ENCODE measurements around the gene UXS1.

UXS1 gene

GRCh38 chr2:106090916-106091618 lies 103.0 kb downstream of the UXS1 start:
- Histone ChIP-seq H3K4me3 (ENCODE audit: low read depth in 1 of 2, low read length in 2 of 2) (no peak overlapping the region), H4K20me1 (ENCODE audit: insufficient read depth, low read length) (no peaks in the 10 kb centered on the region), H3K9ac (ENCODE audit: low read depth, low read length) (no peak overlapping the region), H3K4me2 (ENCODE audit: insufficient read depth, low read length) (no peak overlapping the region), H2AFZ (ENCODE audit: low read depth, low read length) (no peak overlapping the region), H3K4me1 (ENCODE audit: insufficient read depth, low read length) (peaks cover 20% of the 10 kb centered on the region), H3K9me3 (ENCODE audit: insufficient read depth, low read length, severe bottlenecking) (no peaks in the 10 kb centered on the region), H3K36me3 (ENCODE audit: insufficient read depth, low read length) (peaks cover 33% of the 10 kb centered on the region), H3K27me3 (ENCODE audit: insufficient read depth, low read length, poor library complexity) (no peaks in the 10 kb centered on the region), H3K27ac (ENCODE audit: low read length) (no peak overlapping the region), H3K79me2 (ENCODE audit: insufficient read depth, low read length) (no peaks in the 10 kb centered on the region)
- DNase-seq (no peak), ATAC-seq (ENCODE audit: insufficient read depth, low read depth) (no peak)
- TF ChIP-seq EZH2 (IDR thresholded peaks at IDR 0.05; ENCODE audit: borderline replicate concordance, low read depth, low read length, severe bottlenecking): no peak
- no peak for TF ChIP-seq CTCF (IDR thresholded peaks at IDR 0.05; ENCODE audit: borderline replicate concordance, extremely low read depth, low read length, poor library complexity, severe bottlenecking)

- Histone ChIP-seq H2AFZ (ENCODE audit: low read depth, low read length) (no peak overlapping the region), H3K27ac (ENCODE audit: low read length) (no peak overlapping the region), H3K27me3 (ENCODE audit: insufficient read depth, low read length, poor library complexity) (no peaks in the 10 kb centered on the region), H4K20me1 (ENCODE audit: insufficient read depth, low read length) (no peaks in the 10 kb centered on the region), H3K9ac (ENCODE audit: low read depth, low read length) (no peak overlapping the region), H3K4me2 (ENCODE audit: insufficient read depth, low read length) (no peak overlapping the region), H3K79me2 (ENCODE audit: insufficient read depth, low read length) (no peaks in the 10 kb centered on the region), H3K9me3 (ENCODE audit: insufficient read depth, low read length, severe bottlenecking) (no peaks in the 10 kb centered on the region), H3K4me1 (ENCODE audit: insufficient read depth, low read length) (peaks cover 7% of the 10 kb centered on the region), H3K36me3 (ENCODE audit: insufficient read depth, low read length) (peaks cover 23% of the 10 kb centered on the region), H3K4me3 (ENCODE audit: low read depth in 1 of 2, low read length in 2 of 2) (no peak overlapping the region)
- TF ChIP-seq EZH2 (IDR thresholded peaks at IDR 0.05; ENCODE audit: borderline replicate concordance, low read depth, low read length, severe bottlenecking) (no peak), CTCF (IDR thresholded peaks at IDR 0.05; ENCODE audit: borderline replicate concordance, extremely low read depth, low read length, poor library complexity, severe bottlenecking) (no peak)
- DNase-seq: no peak
- 0 out of 3 replicates have a peak, but pooled peaks have one; percentile 3 for ATAC-seq (ENCODE audit: insufficient read depth, low read depth)
Measured at GRCh38 chr2:106089611-106090010, 104.5 kb downstream of the UXS1 start.

GRCh38 chr2:106085181-106085940 lies 108.7 kb downstream of the UXS1 start:
- no peaks in the 10 kb centered on the region for H3K36me3 ChIP-seq (ENCODE audit: insufficient read depth, low read length)
- H4K20me1 ChIP-seq (ENCODE audit: insufficient read depth, low read length): no peaks in the 10 kb centered on the region
- TF ChIP-seq CTCF (IDR thresholded peaks at IDR 0.05; ENCODE audit: borderline replicate concordance, extremely low read depth, low read length, poor library complexity, severe bottlenecking) (no peak), EZH2 (IDR thresholded peaks at IDR 0.05; ENCODE audit: borderline replicate concordance, low read depth, low read length, severe bottlenecking) (no peak)
- H3K27ac ChIP-seq (ENCODE audit: low read length): no peak overlapping the region
- no peaks in the 10 kb centered on the region for H3K4me1 ChIP-seq (ENCODE audit: insufficient read depth, low read length)
- no peaks in the 10 kb centered on the region for H3K27me3 ChIP-seq (ENCODE audit: insufficient read depth, low read length, poor library complexity)
- H2AFZ ChIP-seq (ENCODE audit: low read depth, low read length): no peak overlapping the region
- no peak overlapping the region for H3K4me2 ChIP-seq (ENCODE audit: insufficient read depth, low read length)
- H3K9me3 ChIP-seq (ENCODE audit: insufficient read depth, low read length, severe bottlenecking): no peaks in the 10 kb centered on the region
- ATAC-seq (ENCODE audit: insufficient read depth, low read depth): 0 out of 3 replicates have a peak, but pooled peaks have one; percentile 39
- no peak for DNase-seq
- no peak overlapping the region for H3K9ac ChIP-seq (ENCODE audit: low read depth, low read length)
- H3K4me3 ChIP-seq (ENCODE audit: low read depth in 1 of 2, low read length in 2 of 2): no peak overlapping the region
- H3K79me2 ChIP-seq (ENCODE audit: insufficient read depth, low read length): no peaks in the 10 kb centered on the region

Measured in DND-41 (cell line).